GM12874 (cell line): ENCODE data around the gene LSG1.

ENCODE experiments used
- TF ChIP-seq, protein P1 (sequence below): IDR thresholded peaks from 2 replicates; pipeline ENCODE4 v1.5.1; 2011; ENCODE audit warnings: low read depth, mild to moderate bottlenecking, control low read depth, low read length, moderate library complexity; ENCODE audit not compliant: insufficient read depth

LSG1 gene

DNA sequence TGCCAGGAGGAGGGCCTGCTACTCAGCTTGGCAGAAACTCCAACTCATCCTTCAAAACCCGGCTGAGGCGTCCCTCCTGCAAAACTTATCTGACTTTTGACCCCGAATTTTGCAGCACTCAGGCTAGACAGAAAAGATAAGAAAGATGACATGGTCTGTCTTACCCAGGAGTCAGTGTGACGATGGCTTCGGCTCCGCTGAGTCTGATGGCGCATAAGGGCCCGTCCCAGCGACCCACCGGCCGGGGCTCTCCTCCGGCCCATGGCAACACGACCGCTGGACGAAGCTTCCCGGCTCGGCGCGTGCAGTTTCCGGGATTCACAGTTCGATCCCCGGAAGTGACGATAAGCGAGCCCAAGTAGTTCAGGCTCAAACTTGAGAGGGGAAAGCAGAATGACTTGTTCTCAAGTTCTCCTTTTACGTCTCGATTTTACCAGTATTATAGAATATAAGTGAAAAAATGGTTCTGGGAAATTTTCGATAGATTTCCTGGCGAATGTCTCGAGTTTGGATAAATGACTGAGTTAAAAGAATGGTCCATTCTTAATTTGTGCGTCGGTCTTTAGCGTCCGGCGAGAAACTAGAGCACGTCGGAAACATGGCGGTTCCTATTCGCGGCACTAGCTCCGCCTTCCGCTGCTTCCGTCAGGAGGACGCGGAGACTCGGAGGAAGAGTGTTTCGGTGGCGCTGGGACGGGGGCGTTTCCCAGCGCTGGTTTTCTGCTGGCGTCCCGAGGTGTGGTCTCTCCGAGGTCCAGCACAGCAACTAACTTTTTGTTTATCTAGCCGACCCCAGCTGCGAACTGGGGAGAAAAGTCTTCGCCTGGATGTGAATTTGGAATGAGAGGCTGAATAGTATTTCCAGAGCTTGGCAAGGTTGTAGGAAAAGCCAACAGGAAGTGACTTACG is at the start of gene LSG1:
Gene LSG1 (minus strand): TSS at position 292 of the 909 bp plus-strand sequence. CDS start 29 bp downstream, at position 263.
- TF ChIP-seq, protein P1, sequence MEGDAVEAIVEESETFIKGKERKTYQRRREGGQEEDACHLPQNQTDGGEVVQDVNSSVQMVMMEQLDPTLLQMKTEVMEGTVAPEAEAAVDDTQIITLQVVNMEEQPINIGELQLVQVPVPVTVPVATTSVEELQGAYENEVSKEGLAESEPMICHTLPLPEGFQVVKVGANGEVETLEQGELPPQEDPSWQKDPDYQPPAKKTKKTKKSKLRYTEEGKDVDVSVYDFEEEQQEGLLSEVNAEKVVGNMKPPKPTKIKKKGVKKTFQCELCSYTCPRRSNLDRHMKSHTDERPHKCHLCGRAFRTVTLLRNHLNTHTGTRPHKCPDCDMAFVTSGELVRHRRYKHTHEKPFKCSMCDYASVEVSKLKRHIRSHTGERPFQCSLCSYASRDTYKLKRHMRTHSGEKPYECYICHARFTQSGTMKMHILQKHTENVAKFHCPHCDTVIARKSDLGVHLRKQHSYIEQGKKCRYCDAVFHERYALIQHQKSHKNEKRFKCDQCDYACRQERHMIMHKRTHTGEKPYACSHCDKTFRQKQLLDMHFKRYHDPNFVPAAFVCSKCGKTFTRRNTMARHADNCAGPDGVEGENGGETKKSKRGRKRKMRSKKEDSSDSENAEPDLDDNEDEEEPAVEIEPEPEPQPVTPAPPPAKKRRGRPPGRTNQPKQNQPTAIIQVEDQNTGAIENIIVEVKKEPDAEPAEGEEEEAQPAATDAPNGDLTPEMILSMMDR, result no peak

DNA sequence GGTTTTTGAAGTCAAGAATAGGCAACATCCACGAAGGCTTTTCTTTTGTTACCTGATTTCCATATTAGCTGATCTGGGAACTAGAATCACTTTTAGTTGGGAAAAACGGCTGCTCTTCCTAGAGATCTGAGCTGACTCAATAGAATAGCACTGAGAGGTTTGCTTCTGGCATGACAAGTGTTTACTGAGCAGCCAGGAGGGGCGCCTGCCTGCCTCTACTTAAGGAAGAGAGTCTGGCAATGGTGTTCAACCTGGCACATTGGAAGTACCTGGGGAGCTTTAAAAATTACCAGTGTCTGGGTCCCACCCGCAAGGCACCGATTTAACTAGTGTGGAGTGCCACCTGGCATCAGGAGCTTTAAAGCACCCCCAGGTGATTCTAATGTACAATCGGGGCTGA is 48.1 kb upstream of the LSG1 start:
- TF ChIP-seq, protein P1, result no peak

DNA sequence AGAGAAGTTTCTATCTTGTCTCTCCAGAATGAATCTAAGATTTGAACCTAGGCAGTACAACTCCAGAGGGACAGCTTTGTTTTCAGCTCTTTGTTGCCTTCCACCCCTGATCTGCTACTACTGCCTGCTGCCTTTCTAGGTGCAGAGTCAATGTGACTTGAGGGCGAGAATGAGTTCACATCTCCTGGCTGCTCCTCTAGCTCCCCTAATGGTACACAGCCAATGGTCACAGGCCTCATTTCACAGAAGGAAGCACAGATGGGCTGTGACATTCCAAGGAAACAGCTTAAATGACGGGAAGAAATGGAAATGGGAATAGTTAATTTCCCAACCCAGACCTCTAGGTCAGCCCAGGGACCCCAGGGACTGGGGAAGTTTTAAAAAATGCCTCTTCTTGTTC is 46.1 kb upstream of the LSG1 start:
- TF ChIP-seq, protein P1, result no peak

DNA sequence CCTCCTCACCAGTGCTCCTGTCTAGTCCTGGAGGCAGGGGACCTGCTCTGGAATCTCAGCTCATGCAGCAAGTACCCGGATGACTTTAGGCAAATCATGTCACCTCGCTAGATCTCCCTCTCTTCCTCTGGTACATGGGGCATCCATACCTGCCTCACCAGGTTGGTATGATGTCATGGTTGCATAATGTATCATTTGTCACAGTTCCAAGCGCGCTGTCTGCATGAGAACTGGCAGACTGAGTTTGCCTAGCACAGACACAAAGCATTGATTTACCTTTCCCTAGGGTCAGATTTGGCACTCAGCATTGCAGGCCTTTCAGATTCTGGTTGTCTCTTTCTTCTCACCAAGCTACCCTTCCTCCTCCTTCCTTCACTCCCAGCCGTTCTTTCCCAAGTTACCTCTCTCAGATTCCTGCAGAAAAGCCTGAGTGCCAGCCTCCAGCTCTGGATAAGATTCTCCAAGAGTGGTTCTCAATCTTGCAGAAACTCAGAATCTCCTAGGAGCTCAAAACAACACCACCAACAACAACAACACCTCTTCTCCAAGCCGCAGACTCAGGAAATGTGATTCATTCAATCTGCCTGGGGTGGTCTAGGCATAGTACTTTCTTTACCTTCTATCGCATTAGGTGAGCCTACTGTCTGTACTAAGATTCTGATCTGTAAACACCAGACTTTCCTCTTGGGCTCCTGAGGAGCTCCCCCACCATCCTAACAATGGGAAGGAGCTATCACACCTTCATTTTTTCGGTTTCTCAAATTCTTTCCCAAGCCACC is 43.2 kb upstream of the LSG1 start:
- TF ChIP-seq, protein P1, result no peak

DNA sequence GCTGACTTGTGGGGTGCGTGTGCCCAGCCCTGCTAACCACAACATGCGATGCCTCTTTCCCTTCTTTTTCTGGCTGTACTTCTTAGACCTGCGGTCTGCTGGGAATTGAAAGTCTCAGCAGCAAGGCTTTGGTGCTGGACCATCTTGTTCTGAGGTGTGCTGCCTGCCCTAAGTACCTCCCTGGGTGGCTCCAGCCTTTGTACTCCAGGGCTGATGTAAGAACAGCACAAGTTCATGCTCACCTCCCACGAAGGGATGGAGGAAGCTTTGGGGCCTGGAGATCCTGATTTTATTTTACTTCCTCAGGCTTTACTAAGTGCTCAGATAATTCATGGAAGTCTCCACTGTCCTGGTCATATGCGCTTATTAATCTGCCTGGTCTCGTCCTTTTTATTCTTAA is 42.6 kb upstream of the LSG1 start:
- TF ChIP-seq, protein P1, result no peak

- TF ChIP-seq, protein P1, result no peak
Measured at GRCh38 chr3:194714137-194714455, 42.1 kb upstream of the LSG1 start.
